ENCODE results near the gene RASAL3.

The RASAL3 gene

DNA sequence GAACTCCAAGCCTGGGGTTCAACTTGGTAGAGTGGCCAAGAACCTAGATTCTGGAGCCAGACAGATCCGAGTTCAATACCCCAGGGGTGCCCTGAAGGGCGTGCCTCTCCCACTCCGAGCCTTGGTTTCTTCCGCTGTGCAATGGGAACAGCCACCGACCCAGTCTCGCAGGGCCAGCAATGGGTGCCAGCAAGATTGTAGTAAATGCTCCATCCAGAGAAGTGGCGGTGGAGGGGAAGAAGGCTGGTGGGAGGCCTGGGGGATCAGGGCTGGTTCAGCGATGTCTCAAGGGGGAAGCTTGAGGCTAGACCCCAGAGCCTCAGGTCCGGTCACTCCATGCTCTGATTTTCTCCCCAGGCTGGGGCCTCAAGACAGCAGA, 19.1 kb downstream of the RASAL3 start:
- Histone ChIP-seq H3K4me1 (ENCODE audit: insufficient read depth, insufficient read length) (no peaks in the 10 kb centered on the region), H3K4me3 (ENCODE audit: insufficient read length, low read depth) (no peak overlapping the region), H3K36me3 (ENCODE audit: insufficient read depth, insufficient read length, low read length) (no peaks in the 10 kb centered on the region), H3K9ac (ENCODE audit: insufficient read length, low read depth) (no peak overlapping the region), H3K9me3 (ENCODE audit: insufficient read depth, low read length) (no peaks in the 10 kb centered on the region), H3K27me3 (ENCODE audit: insufficient read depth, insufficient read length) (no peaks in the 10 kb centered on the region)
- no peak for DNase-seq (ENCODE audit: low read depth, low spot score)
- no peak for TF ChIP-seq YY1 (IDR thresholded peaks at IDR 0.05; ENCODE audit: insufficient read depth, insufficient read length)
- TF ChIP-seq SUZ12 (IDR thresholded peaks at IDR 0.05; ENCODE audit: extremely low read depth, insufficient read depth, insufficient read length) = no peak
- no peak for TF ChIP-seq ZNF274 (IDR thresholded peaks at IDR 0.05; ENCODE audit: low read depth, low read length)

GRCh38 chr19:15444505-15445226, 19.7 kb downstream of the RASAL3 start:
- no peak for DNase-seq (ENCODE audit: low read depth, low spot score)
- H3K4me1 ChIP-seq (ENCODE audit: insufficient read depth, insufficient read length) = peaks cover 5% of the 10 kb centered on the region
- no peaks in the 10 kb centered on the region for H3K36me3 ChIP-seq (ENCODE audit: insufficient read depth, insufficient read length, low read length)
- H3K9me3 ChIP-seq (ENCODE audit: insufficient read depth, low read length) = no peaks in the 10 kb centered on the region
- TF ChIP-seq YY1 (IDR thresholded peaks at IDR 0.05; ENCODE audit: insufficient read depth, insufficient read length) = no peak
- no peak for TF ChIP-seq ZNF274 (IDR thresholded peaks at IDR 0.05; ENCODE audit: low read depth, low read length)
- no peak overlapping the region for H3K4me3 ChIP-seq (ENCODE audit: insufficient read length, low read depth)
- H3K27me3 ChIP-seq (ENCODE audit: insufficient read depth, insufficient read length) = no peaks in the 10 kb centered on the region
- no peak overlapping the region for H3K9ac ChIP-seq (ENCODE audit: insufficient read length, low read depth)

DNA sequence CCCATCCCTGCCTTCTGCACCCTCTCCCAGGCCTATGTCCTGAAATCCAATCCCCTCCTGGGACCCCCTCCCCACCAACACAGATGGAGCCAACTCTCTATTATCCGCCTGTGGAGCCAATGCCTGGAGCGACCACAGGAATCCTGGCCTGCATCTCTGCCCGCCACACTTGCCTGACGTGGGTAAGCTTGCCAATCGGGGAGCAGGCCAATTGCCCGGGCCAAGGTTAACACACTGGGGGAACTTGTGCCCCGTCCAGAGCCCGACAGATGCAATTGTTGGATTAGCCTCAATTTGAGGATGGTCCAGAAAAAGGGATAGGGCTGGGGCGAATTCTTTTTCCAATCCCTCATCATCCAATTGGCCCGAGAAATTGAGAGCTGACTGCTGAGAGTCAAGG, 20.5 kb downstream of the RASAL3 start:
- H3K27me3 ChIP-seq (ENCODE audit: insufficient read depth, insufficient read length) = no peaks in the 10 kb centered on the region
- no peaks in the 10 kb centered on the region for H3K36me3 ChIP-seq (ENCODE audit: insufficient read depth, insufficient read length, low read length)
- TF ChIP-seq YY1 (IDR thresholded peaks at IDR 0.05; ENCODE audit: insufficient read depth, insufficient read length) = no peak
- no peak for TF ChIP-seq ZNF274 (IDR thresholded peaks at IDR 0.05; ENCODE audit: low read depth, low read length)
- no peak for TF ChIP-seq SUZ12 (IDR thresholded peaks at IDR 0.05; ENCODE audit: extremely low read depth, insufficient read depth, insufficient read length)
- H3K4me1 ChIP-seq (ENCODE audit: insufficient read depth, insufficient read length) = peaks cover 11% of the 10 kb centered on the region
- H3K9me3 ChIP-seq (ENCODE audit: insufficient read depth, low read length) = no peaks in the 10 kb centered on the region
- no peak overlapping the region for H3K4me3 ChIP-seq (ENCODE audit: insufficient read length, low read depth)
- no peak overlapping the region for H3K9ac ChIP-seq (ENCODE audit: insufficient read length, low read depth)
- no peak for DNase-seq (ENCODE audit: low read depth, low spot score)

DNA sequence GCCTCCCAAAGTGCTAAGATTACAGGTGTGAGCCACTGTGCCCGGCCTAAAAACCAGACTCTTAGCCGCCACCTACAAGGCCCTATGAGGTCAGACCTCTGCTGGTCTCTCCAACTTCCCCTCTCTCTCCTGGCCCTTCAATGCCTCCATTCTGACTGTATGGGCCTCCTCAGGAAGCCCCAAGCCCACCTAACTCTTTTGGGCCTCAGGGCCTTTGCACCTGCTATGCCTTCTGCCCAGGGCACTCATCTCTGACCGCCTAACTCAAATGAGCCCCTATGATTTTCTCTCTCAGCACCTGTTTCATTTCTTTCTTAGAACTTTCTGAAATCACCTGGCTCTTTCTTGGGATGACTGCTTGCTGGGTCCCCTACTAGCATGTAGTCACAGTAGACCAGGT, 21.0 kb downstream of the RASAL3 start:
- Histone ChIP-seq H3K9me3 (ENCODE audit: insufficient read depth, low read length) (no peaks in the 10 kb centered on the region), H3K4me3 (ENCODE audit: insufficient read length, low read depth) (no peak overlapping the region), H3K9ac (ENCODE audit: insufficient read length, low read depth) (no peak overlapping the region), H3K4me1 (ENCODE audit: insufficient read depth, insufficient read length) (peaks cover 15% of the 10 kb centered on the region), H3K36me3 (ENCODE audit: insufficient read depth, insufficient read length, low read length) (no peaks in the 10 kb centered on the region), H3K27me3 (ENCODE audit: insufficient read depth, insufficient read length) (no peaks in the 10 kb centered on the region)
- no peak for DNase-seq (ENCODE audit: low read depth, low spot score)
- TF ChIP-seq ZNF274 (IDR thresholded peaks at IDR 0.05; ENCODE audit: low read depth, low read length) = no peak
- no peak for TF ChIP-seq YY1 (IDR thresholded peaks at IDR 0.05; ENCODE audit: insufficient read depth, insufficient read length)
- TF ChIP-seq SUZ12 (IDR thresholded peaks at IDR 0.05; ENCODE audit: extremely low read depth, insufficient read depth, insufficient read length) = no peak

GRCh38 chr19:15442142-15442920, 22.0 kb downstream of the RASAL3 start:
- no peak for DNase-seq (ENCODE audit: low read depth, low spot score)
- Histone ChIP-seq H3K4me1 (ENCODE audit: insufficient read depth, insufficient read length) (peaks cover 15% of the 10 kb centered on the region), H3K9me3 (ENCODE audit: insufficient read depth, low read length) (no peaks in the 10 kb centered on the region), H3K4me3 (ENCODE audit: insufficient read length, low read depth) (no peak overlapping the region), H3K9ac (ENCODE audit: insufficient read length, low read depth) (no peak overlapping the region), H3K27me3 (ENCODE audit: insufficient read depth, insufficient read length) (no peaks in the 10 kb centered on the region), H3K36me3 (ENCODE audit: insufficient read depth, insufficient read length, low read length) (no peaks in the 10 kb centered on the region)
- TF ChIP-seq ZNF274 (IDR thresholded peaks at IDR 0.05; ENCODE audit: low read depth, low read length) (no peak), YY1 (IDR thresholded peaks at IDR 0.05; ENCODE audit: insufficient read depth, insufficient read length) (no peak), SUZ12 (IDR thresholded peaks at IDR 0.05; ENCODE audit: extremely low read depth, insufficient read depth, insufficient read length) (no peak)

DNA sequence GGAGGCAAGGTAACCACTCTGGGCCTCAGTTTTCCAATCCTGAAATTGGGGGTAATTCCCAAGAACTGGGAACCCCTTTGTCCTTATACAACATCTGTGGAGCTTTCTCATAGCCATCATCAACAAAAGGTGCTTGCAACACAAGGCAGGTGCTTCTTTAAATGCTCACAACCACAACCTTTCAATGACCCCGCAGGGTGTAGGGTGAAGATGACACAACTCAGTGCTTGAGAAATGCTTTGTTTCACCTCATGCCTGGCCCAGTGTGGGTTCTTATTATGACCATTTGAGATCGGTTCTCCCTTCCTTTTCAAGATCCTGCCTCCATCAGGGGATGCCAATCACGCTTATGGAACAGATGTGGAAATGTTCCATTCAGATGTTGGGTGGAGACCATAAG, 23.0 kb downstream of the RASAL3 start:
- no peaks in the 10 kb centered on the region for H3K27me3 ChIP-seq (ENCODE audit: insufficient read depth, insufficient read length)
- no peak for DNase-seq (ENCODE audit: low read depth, low spot score)
- no peaks in the 10 kb centered on the region for H3K36me3 ChIP-seq (ENCODE audit: insufficient read depth, insufficient read length, low read length)
- H3K9me3 ChIP-seq (ENCODE audit: insufficient read depth, low read length) = no peaks in the 10 kb centered on the region
- H3K4me3 ChIP-seq (ENCODE audit: insufficient read length, low read depth) = no peak overlapping the region
- no peak overlapping the region for H3K9ac ChIP-seq (ENCODE audit: insufficient read length, low read depth)
- TF ChIP-seq SUZ12 (IDR thresholded peaks at IDR 0.05; ENCODE audit: extremely low read depth, insufficient read depth, insufficient read length) = no peak
- no peak for TF ChIP-seq ZNF274 (IDR thresholded peaks at IDR 0.05; ENCODE audit: low read depth, low read length)
- TF ChIP-seq YY1 (IDR thresholded peaks at IDR 0.05; ENCODE audit: insufficient read depth, insufficient read length) = no peak
- peaks cover 21% of the 10 kb centered on the region for H3K4me1 ChIP-seq (ENCODE audit: insufficient read depth, insufficient read length)

DNA sequence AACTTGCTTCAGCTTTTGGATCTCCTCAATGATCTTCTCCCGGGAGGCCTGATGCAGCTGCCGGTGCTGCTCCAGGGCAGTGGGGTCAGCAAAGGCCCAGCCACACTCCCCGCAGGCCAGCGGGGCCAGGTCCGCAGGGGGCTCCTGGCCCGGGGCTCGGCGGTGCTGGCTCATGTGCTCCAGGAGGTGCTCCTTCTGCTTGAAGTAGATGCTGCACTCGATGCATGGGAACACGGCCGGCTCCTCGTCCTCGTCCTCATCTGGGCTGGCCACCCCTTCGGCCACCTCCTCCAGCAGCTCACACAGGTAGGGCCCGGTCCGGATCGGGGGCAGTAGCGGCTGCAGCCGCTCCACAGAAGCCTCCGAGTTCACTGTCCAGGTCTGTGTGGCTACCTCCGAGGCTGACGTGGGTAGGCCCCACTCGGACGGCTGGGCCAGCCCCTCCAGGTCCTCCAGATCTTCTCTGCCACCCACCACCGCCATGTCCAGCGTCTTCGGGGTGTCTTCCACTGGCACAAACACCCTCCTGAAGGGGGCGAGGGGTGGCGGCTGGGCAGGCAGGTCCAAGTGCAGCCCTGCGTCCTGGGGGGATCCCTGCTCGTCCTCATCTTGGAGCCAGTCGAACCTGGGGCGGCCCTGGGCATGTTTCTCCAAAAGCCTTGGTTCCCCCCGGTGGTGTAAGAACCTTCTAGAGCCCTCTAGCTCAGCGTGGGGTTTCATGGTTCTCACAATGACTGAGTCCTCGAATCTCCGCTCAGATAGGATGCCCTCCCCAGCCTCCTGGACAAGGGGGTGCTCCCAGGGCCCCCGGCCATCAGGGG, 24.3 kb downstream of the RASAL3 start:
- Histone ChIP-seq H3K36me3 (ENCODE audit: insufficient read depth, insufficient read length, low read length) (no peaks in the 10 kb centered on the region), H3K4me3 (ENCODE audit: insufficient read length, low read depth) (no peak overlapping the region), H3K27me3 (ENCODE audit: insufficient read depth, insufficient read length) (no peaks in the 10 kb centered on the region), H3K9me3 (ENCODE audit: insufficient read depth, low read length) (no peaks in the 10 kb centered on the region), H3K9ac (ENCODE audit: insufficient read length, low read depth) (peak overlapping the region; percentile 8), H3K4me1 (ENCODE audit: insufficient read depth, insufficient read length) (peaks cover 25% of the 10 kb centered on the region)
- no peak for DNase-seq (ENCODE audit: low read depth, low spot score)
- TF ChIP-seq YY1 (IDR thresholded peaks at IDR 0.05; ENCODE audit: insufficient read depth, insufficient read length) = no peak
- TF ChIP-seq ZNF274 (IDR thresholded peaks at IDR 0.05; ENCODE audit: low read depth, low read length) = no peak
- TF ChIP-seq SUZ12 (IDR thresholded peaks at IDR 0.05; ENCODE audit: extremely low read depth, insufficient read depth, insufficient read length) = no peak
